Lower leg skin (tissue), 4 donors: ENCODE results near the gene SLC22A4. TPM values are rescaled to one million over a fixed set of nuclear protein-coding genes. Genes with fewer than 3 reads are reported as not detected.

Experiments used
- DNase-seq, 2 donors: peaks; one replicate each; pipeline ENCODE4 v3.0.0-alpha.2; 2019; ENCODE audit warnings: low spot score in 2 of 2
- H3K4me3 ChIP-seq: fragments of 200-600 bp; sonication (generic); 2 replicates; pipeline ENCODE4 v1.5.1; 2017; ENCODE audit warnings: mild to moderate bottlenecking, low read depth; ENCODE audit not compliant: poor library complexity, severe bottlenecking
- CTCF ChIP-seq, 3 donors: fragments of 450-650 bp; IDR thresholded peaks; one replicate each; pipeline ENCODE4 v1.5.1; 2016; ENCODE audit warnings: antibody characterized with exemption in 3 of 3, mild to moderate bottlenecking in 3 of 3, moderate library complexity in 2 of 3
- POLR2A ChIP-seq, 2 donors: fragments of 450-650 bp; IDR thresholded peaks; one replicate each; pipeline ENCODE4 v1.6.1; 2016 to 2017; ENCODE audit warnings: antibody characterized with exemption in 2 of 2, mild to moderate bottlenecking in 1 of 2, moderate library complexity in 1 of 2
- WGBS, 2 donors: methylation state at CpG; one replicate each; pipeline ENCODE4 v1.1.5; 2018; 5-methylcytosine and 5-hydroxymethylcytosine counted together
- intact Hi-C: fragments of 100-400 bp; cut with DNase I; formaldehyde crosslinking; loops from one replicate; pipeline ENCODE4 v1.15.0; 2023; ENCODE audit warnings: low total_unique reads
- total RNA-seq, 4 donors: library from RNA; depleted of rRNA; stranded (reverse); fragments of >200 nt; gene quantifications; one replicate each; pipeline ENCODE4 v1.1.0, GENCODE V29; 2016

The SLC22A4 gene
- total RNA-seq, 4 donors from 2014 or later: 0.27 to 1.8 (median 1.8) TPM

GRCh38 chr5:132315529-132316067, 21.4 kb downstream of the SLC22A4 start:
- intact Hi-C loops: no loop called here

GRCh38 chr5:132319975-132320374, 25.8 kb downstream of the SLC22A4 start:
- H3K4me3 ChIP-seq: no peak overlapping the region
- intact Hi-C loops: no loop called here
- no peak for DNase-seq
- no peak for TF ChIP-seq CTCF (IDR thresholded peaks at IDR 0.05)
- no peak for TF ChIP-seq POLR2A (IDR thresholded peaks at IDR 0.05)
- WGBS, 2 donors: 93 to 96% methylated on average over 1 of the region's 1 CpG

More at GRCh38 chr5:132315529-132316067, 21.4 kb downstream of the SLC22A4 start:
- no peak overlapping the region for H3K4me3 ChIP-seq
- WGBS, 2 donors: 76 to 79% methylated on average over 5 of the region's 5 CpGs
- DNase-seq: no peak
- no peak for TF ChIP-seq CTCF (IDR thresholded peaks at IDR 0.05)
- no peak for TF ChIP-seq POLR2A (IDR thresholded peaks at IDR 0.05)

- WGBS, 2 donors: 95 to 97% methylated on average over 3 of the region's 3 CpGs
- TF ChIP-seq POLR2A (IDR thresholded peaks at IDR 0.05) (no peak), CTCF (IDR thresholded peaks at IDR 0.05) (no peak)
- intact Hi-C loops: no loop called here
Measured at GRCh38 chr5:132321109-132321721, 27.0 kb downstream of the SLC22A4 start.

GRCh38 chr5:132322266-132322665, 28.1 kb downstream of the SLC22A4 start:
- TF ChIP-seq POLR2A (IDR thresholded peaks at IDR 0.05): no peak
- no peak for TF ChIP-seq CTCF (IDR thresholded peaks at IDR 0.05)
- intact Hi-C loops: no loop called here
- H3K4me3 ChIP-seq: no peak overlapping the region
- DNase-seq: no peak
- 61 to 76% methylated on average over 9 to 11 of the region's 11 CpGs for WGBS, 2 donors

More at GRCh38 chr5:132321109-132321721, 27.0 kb downstream of the SLC22A4 start:
- no peak overlapping the region for H3K4me3 ChIP-seq
- no peak for DNase-seq

- WGBS, 2 donors: 86 to 95% methylated on average over 5 of the region's 5 CpGs
- no peak for TF ChIP-seq POLR2A (IDR thresholded peaks at IDR 0.05)
- TF ChIP-seq CTCF (IDR thresholded peaks at IDR 0.05): no peak
- intact Hi-C loops: no loop called here
- no peak overlapping the region for H3K4me3 ChIP-seq
- DNase-seq: no peak
Measured at GRCh38 chr5:132323202-132323601, 29.0 kb downstream of the SLC22A4 start.

GRCh38 chr5:132325691-132326090, 31.5 kb downstream of the SLC22A4 start:
- TF ChIP-seq POLR2A (IDR thresholded peaks at IDR 0.05) (no peak), CTCF (IDR thresholded peaks at IDR 0.05) (no peak)
- intact Hi-C loops: no loop called here
- WGBS, 2 donors: 88 to 91% methylated on average over 4 of the region's 4 CpGs
- DNase-seq: no peak
- H3K4me3 ChIP-seq: no peak overlapping the region
